HEK293 (cell line): Measurements from ENCODE around the gene SLC17A9.

Experiments used
- CTCF ChIA-PET: fragments of 350-600 bp; formaldehyde crosslinking; extraction: SDS; loops from one replicate; lab custom pipeline; 2021; ENCODE audit warnings: antibody characterized with exemption; lab: Yijun Ruan, JAX
- POLR2A ChIA-PET: fragments of 300-600 bp; formaldehyde crosslinking; extraction: SDS; loops from one replicate; lab custom pipeline; 2020; ENCODE audit warnings: antibody characterized with exemption, inconsistent platforms; lab: Yijun Ruan, JAX
- H3K27ac ChIP-seq: fragments of 200-500 bp; sonication (Bioruptor generic); 2 replicates; pipeline ENCODE4 v1.5.1; 2014; ENCODE audit warnings: low read depth, low read length, control low read depth, inconsistent platforms; ENCODE audit errors: extremely low read depth
- H3K36me3 ChIP-seq, 2 experiments: fragments of 200-500 bp in 1 of 2; sonication (Bioruptor generic) in 1 of 2; 1 replicate in 1 of 2; 2 replicates in 1 of 2; pipeline ENCODE4 v1.5.1; 2014 to 2017; ENCODE audit warnings: inconsistent platforms in 2 of 2, low read length in 2 of 2; ENCODE audit not compliant: control insufficient read depth in 2 of 2, insufficient read depth in 1 of 2
- H3K4me1 ChIP-seq: fragments of 200-500 bp; sonication (Bioruptor generic); 2 replicates; pipeline ENCODE4 v1.5.1; 2014; ENCODE audit warnings: mild to moderate bottlenecking, low read length, inconsistent platforms; ENCODE audit not compliant: control insufficient read depth, insufficient read depth
- H3K4me3 ChIP-seq: 2 replicates; pipeline ENCODE4 v1.5.1; 2011; ENCODE audit warnings: low read depth, mild to moderate bottlenecking, control low read depth, low read length, moderate library complexity
- H3K9me3 ChIP-seq: fragments of 200-500 bp; sonication (Bioruptor generic); 2 replicates; pipeline ENCODE4 v1.5.1; 2014; ENCODE audit warnings: low read depth, low read length, inconsistent platforms; ENCODE audit not compliant: control insufficient read depth, insufficient read depth
- HOXA7 ChIP-seq: sonication (generic); formaldehyde crosslinking; IDR thresholded peaks from 2 replicates; pipeline ENCODE4 v1.8.1; 2022; ENCODE audit warnings: missing genetic modification reagents, borderline replicate concordance
- IKZF3 ChIP-seq: fragments of 450-650 bp; IDR thresholded peaks from 2 replicates; pipeline ENCODE4 v1.5.0; 2018; ENCODE audit warnings: missing biosample characterization, mild to moderate bottlenecking, missing genetic modification characterization, moderate library complexity
- INSM2 ChIP-seq: fragments of 450-650 bp; formaldehyde crosslinking; IDR thresholded peaks from 2 replicates; pipeline ENCODE4 v1.5.1; 2016; ENCODE audit warnings: missing biosample characterization, missing genetic modification characterization
- REST ChIP-seq: fragments of 450-650 bp; formaldehyde crosslinking; IDR thresholded peaks from 2 replicates; pipeline ENCODE4 v1.5.1; 2016; ENCODE audit warnings: missing biosample characterization, missing genetic modification characterization
- SCRT2 ChIP-seq: fragments of 450-650 bp; formaldehyde crosslinking; IDR thresholded peaks from 2 replicates; pipeline ENCODE4 v1.5.1; 2016; ENCODE audit warnings: missing biosample characterization, missing genetic modification characterization
- SP7 ChIP-seq: fragments of 450-650 bp; formaldehyde crosslinking; IDR thresholded peaks from 2 replicates; pipeline ENCODE4 v1.5.1; 2016; ENCODE audit warnings: missing biosample characterization, missing genetic modification characterization
- ZBTB48 ChIP-seq: fragments of 450-650 bp; formaldehyde crosslinking; IDR thresholded peaks from 2 replicates; pipeline ENCODE4 v1.5.1; 2016; ENCODE audit warnings: missing biosample characterization, missing genetic modification characterization
- ZBTB49 ChIP-seq: fragments of 450-650 bp; formaldehyde crosslinking; IDR thresholded peaks from 2 replicates; pipeline ENCODE4 v1.5.1; 2016; ENCODE audit warnings: missing biosample characterization, missing genetic modification characterization, low read depth
- ZNF10 ChIP-seq: fragments of 450-650 bp; formaldehyde crosslinking; IDR thresholded peaks from 2 replicates; pipeline ENCODE4 v1.5.1; 2017; ENCODE audit warnings: missing biosample characterization, missing genetic modification characterization
- ZNF174 ChIP-seq: fragments of 450-650 bp; formaldehyde crosslinking; IDR thresholded peaks from 2 replicates; pipeline ENCODE4 v1.5.0; 2017; ENCODE audit warnings: missing biosample characterization, mild to moderate bottlenecking, missing genetic modification characterization
- ZNF239 ChIP-seq: fragments of 450-650 bp; formaldehyde crosslinking; IDR thresholded peaks from 2 replicates; pipeline ENCODE4 v1.5.1; 2016; ENCODE audit warnings: missing biosample characterization, missing genetic modification characterization
- ZNF292 ChIP-seq: fragments of 450-650 bp; formaldehyde crosslinking; IDR thresholded peaks from 2 replicates; pipeline ENCODE4 v1.5.1; 2016; ENCODE audit warnings: low read depth, missing biosample characterization, missing genetic modification characterization, borderline replicate concordance
- ZNF324 ChIP-seq: fragments of 450-650 bp; formaldehyde crosslinking; IDR thresholded peaks from 2 replicates; pipeline ENCODE4 v1.5.1; 2016; ENCODE audit warnings: missing biosample characterization, missing genetic modification characterization
- ZNF521 ChIP-seq: fragments of 450-650 bp; formaldehyde crosslinking; IDR thresholded peaks from 2 replicates; pipeline ENCODE4 v1.5.1; 2017; ENCODE audit warnings: missing biosample characterization, mild to moderate bottlenecking, missing genetic modification characterization
- ZNF558 ChIP-seq: fragments of 450-650 bp; formaldehyde crosslinking; IDR thresholded peaks from 2 replicates; pipeline ENCODE4 v1.5.1; 2016; ENCODE audit warnings: missing biosample characterization, missing genetic modification characterization
- TF ChIP-seq, protein P1 (sequence below): IDR thresholded peaks from 2 replicates; pipeline ENCODE4 v1.6.1; 2011; ENCODE audit warnings: mild to moderate bottlenecking, low read depth, low read length, borderline replicate concordance
- TF ChIP-seq, protein P2 (sequence below): fragments of 450-650 bp; formaldehyde crosslinking; conservative IDR thresholded peaks from 2 replicates; pipeline ENCODE4 v1.5.1; 2016; ENCODE audit warnings: low read depth, missing biosample characterization, missing genetic modification characterization
- TF ChIP-seq, protein P3 (sequence below): fragments of 450-650 bp; formaldehyde crosslinking; IDR thresholded peaks from 2 replicates; pipeline ENCODE4 v1.5.1; 2016; ENCODE audit warnings: missing biosample characterization, missing genetic modification characterization

SLC17A9 gene

GRCh38 chr20:62944746-62945145 is 7.8 kb upstream of the SLC17A9 start:
- POLR2A ChIA-PET, result no interaction called here
- peaks cover 0 to 91% of the 10 kb centered on the region in 2 experiments for H3K36me3 ChIP-seq
- H3K27ac ChIP-seq, result no peak overlapping the region
- CTCF ChIA-PET, result interaction anchor here (0.9 kb wide), 1 partner anchor 28 kb away, joined by 4 read pairs; no protein-coding TSS in a partner anchor
- H3K4me3 ChIP-seq, result no peak overlapping the region
- peaks cover 3% of the 10 kb centered on the region; the same call in 1 of the 2 replicates for H3K4me1 ChIP-seq
- TF ChIP-seq IKZF3 (no peak), INSM2 (tag by site-specific recombination) (no peak), HOXA7 (CRISPR knock-in tag) (no peak), ZNF521 (tag by site-specific recombination) (no peak), ZNF239 (tag by site-specific recombination) (no peak), REST (tag by site-specific recombination) (no peak), SP7 (tag by site-specific recombination) (no peak), ZBTB49 (tag by site-specific recombination) (no peak), ZBTB48 (tag by site-specific recombination) (no peak), ZNF324 (tag by site-specific recombination) (no peak)
- TF ChIP-seq, protein P1, sequence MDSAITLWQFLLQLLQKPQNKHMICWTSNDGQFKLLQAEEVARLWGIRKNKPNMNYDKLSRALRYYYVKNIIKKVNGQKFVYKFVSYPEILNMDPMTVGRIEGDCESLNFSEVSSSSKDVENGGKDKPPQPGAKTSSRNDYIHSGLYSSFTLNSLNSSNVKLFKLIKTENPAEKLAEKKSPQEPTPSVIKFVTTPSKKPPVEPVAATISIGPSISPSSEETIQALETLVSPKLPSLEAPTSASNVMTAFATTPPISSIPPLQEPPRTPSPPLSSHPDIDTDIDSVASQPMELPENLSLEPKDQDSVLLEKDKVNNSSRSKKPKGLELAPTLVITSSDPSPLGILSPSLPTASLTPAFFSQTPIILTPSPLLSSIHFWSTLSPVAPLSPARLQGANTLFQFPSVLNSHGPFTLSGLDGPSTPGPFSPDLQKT, result no peak
- no peaks in the 10 kb centered on the region for H3K9me3 ChIP-seq

GRCh38 chr20:62945771-62946339 is 6.7 kb upstream of the SLC17A9 start:
- Histone ChIP-seq H3K4me3 (no peak overlapping the region), H3K4me1 (no peaks in the 10 kb centered on the region), H3K36me3 (peaks cover 0 to 97% of the 10 kb centered on the region in 2 experiments), H3K27ac (no peak overlapping the region), H3K9me3 (no peaks in the 10 kb centered on the region)
- POLR2A ChIA-PET, result no interaction called here
- CTCF ChIA-PET, result interaction anchor here (0.7 to 1.8 kb wide), 2 partner anchors 8 to 25 kb away, joined by 3 to 4 read pairs; partner anchors contain the start of gene GID8
- TF ChIP-seq, protein P2, sequence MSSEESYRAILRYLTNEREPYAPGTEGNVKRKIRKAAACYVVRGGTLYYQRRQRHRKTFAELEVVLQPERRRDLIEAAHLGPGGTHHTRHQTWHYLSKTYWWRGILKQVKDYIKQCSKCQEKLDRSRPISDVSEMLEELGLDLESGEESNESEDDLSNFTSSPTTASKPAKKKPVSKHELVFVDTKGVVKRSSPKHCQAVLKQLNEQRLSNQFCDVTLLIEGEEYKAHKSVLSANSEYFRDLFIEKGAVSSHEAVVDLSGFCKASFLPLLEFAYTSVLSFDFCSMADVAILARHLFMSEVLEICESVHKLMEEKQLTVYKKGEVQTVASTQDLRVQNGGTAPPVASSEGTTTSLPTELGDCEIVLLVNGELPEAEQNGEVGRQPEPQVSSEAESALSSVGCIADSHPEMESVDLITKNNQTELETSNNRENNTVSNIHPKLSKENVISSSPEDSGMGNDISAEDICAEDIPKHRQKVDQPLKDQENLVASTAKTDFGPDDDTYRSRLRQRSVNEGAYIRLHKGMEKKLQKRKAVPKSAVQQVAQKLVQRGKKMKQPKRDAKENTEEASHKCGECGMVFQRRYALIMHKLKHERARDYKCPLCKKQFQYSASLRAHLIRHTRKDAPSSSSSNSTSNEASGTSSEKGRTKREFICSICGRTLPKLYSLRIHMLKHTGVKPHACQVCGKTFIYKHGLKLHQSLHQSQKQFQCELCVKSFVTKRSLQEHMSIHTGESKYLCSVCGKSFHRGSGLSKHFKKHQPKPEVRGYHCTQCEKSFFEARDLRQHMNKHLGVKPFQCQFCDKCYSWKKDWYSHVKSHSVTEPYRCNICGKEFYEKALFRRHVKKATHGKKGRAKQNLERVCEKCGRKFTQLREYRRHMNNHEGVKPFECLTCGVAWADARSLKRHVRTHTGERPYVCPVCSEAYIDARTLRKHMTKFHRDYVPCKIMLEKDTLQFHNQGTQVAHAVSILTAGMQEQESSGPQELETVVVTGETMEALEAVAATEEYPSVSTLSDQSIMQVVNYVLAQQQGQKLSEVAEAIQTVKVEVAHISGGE, result no peak
- no peak for TF ChIP-seq ZNF174
- TF ChIP-seq ZNF558 (tag by site-specific recombination), result no peak
- no peak for TF ChIP-seq ZNF292 (tag by site-specific recombination)
- TF ChIP-seq, protein P3, sequence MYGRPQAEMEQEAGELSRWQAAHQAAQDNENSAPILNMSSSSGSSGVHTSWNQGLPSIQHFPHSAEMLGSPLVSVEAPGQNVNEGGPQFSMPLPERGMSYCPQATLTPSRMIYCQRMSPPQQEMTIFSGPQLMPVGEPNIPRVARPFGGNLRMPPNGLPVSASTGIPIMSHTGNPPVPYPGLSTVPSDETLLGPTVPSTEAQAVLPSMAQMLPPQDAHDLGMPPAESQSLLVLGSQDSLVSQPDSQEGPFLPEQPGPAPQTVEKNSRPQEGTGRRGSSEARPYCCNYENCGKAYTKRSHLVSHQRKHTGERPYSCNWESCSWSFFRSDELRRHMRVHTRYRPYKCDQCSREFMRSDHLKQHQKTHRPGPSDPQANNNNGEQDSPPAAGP (tag by site-specific recombination), result no peak
- TF ChIP-seq SCRT2 (tag by site-specific recombination), result no peak
- TF ChIP-seq ZNF10 (tag by site-specific recombination), result no peak
